GOT3 (cell line): ENCODE data around the gene ACVRL1.
"Not testable (repeated sequence)": the region's sequence is repeated elsewhere in the genome, so short reads cannot be mapped to it uniquely, and the experiment has no call there.

Experiments
- DNase-seq: peaks from one replicate; lab custom pipeline; 2025; ENCODE audit warnings: mixed read lengths; lab: John Stamatoyannopoulos, UW

Gene ACVRL1

GRCh38 chr12:51874000-51874399 lies 33.3 kb upstream of the ACVRL1 start:
- no peak for DNase-seq

- DNase-seq = no peak
These were observed 32.8 kb upstream of the ACVRL1 start for GRCh38 chr12:51874486-51874885.

- no peak for DNase-seq
These were observed 28.2 kb upstream of the ACVRL1 start for GRCh38 chr12:51879102-51879501.

- DNase-seq = no peak
These were observed 24.0 kb upstream of the ACVRL1 start for GRCh38 chr12:51883295-51883694.

GRCh38 chr12:51883998-51884675 lies 23.2 kb upstream of the ACVRL1 start:
- no peak for DNase-seq

GRCh38 chr12:51884676-51885229 lies 22.6 kb upstream of the ACVRL1 start:
- DNase-seq = no peak

- DNase-seq = not testable (repeated sequence)
These were observed 21.8 kb upstream of the ACVRL1 start for GRCh38 chr12:51885294-51886020.

GRCh38 chr12:51886021-51886710 lies 21.1 kb upstream of the ACVRL1 start:
- peak; percentile 37 for DNase-seq

- DNase-seq = no peak
These were observed 19.6 kb upstream of the ACVRL1 start, which contains the start of gene ANKRD33 for GRCh38 chr12:51887476-51888315. Gene ANKRD33, plus strand, starts transcription at chr12:51888103. Its CDS starts 84 bp downstream, at chr12:51888187.

- DNase-seq = no peak
These were observed 18.7 kb upstream of the ACVRL1 start for GRCh38 chr12:51888316-51889215.

GRCh38 chr12:51889216-51890132 lies 17.8 kb upstream of the ACVRL1 start:
- no peak for DNase-seq

- no peak for DNase-seq
These were observed 17.2 kb upstream of the ACVRL1 start for GRCh38 chr12:51890133-51890464.

- DNase-seq = no peak
These were observed 16.7 kb upstream of the ACVRL1 start for GRCh38 chr12:51890511-51891171.

- DNase-seq = no peak
These were observed 15.5 kb upstream of the ACVRL1 start for GRCh38 chr12:51891843-51892242.

- DNase-seq = no peak
These were observed 13.5 kb upstream of the ACVRL1 start for GRCh38 chr12:51893786-51894185.

GRCh38 chr12:51895378-51896135 lies 11.7 kb upstream of the ACVRL1 start:
- DNase-seq = no peak

GRCh38 chr12:51896236-51896635 lies 11.1 kb upstream of the ACVRL1 start:
- DNase-seq = no peak

GRCh38 chr12:51897181-51897580 lies 10.1 kb upstream of the ACVRL1 start:
- no peak for DNase-seq
